ENCODE measurements around the gene AQP10. TPM values are rescaled to one million over a fixed set of nuclear protein-coding genes. Genes with fewer than 3 reads are reported as not detected.
A peak's percentile ranks its signal among the peaks of the same experiment; 100 is the strongest.

The AQP10 gene
- total RNA-seq, 4 donors from 2014 or later: not detected

GRCh38 chr1:154334079-154335024, 13.5 kb downstream of the AQP10 start:
- in situ Hi-C loops (cut with MboI; ENCODE audit: low pct_ligation_motif_present in 1 of 4, low pct_unique_long_range_greater_than_20kb in 1 of 4, low sequenced_read_pairs in 3 of 4) (no loop called here), intact Hi-C loops (cut with DNase I; ENCODE audit: low total_unique reads) (no loop called here)
- whole genome bisulfite sequencing, 2 donors (ENCODE audit: low coverage in 1 of 2): 0 to 65% methylated on average over 2 to 13 of the region's 13 CpGs
- Histone ChIP-seq H3K27ac (peak overlapping the region; percentile 47 to 79 (median 61)), H3K4me1 (peaks cover 4 to 22% (median 20%) of the 10 kb centered on the region in 4 donors), H3K36me3 (peaks cover 0 to 4% (median 0%) of the 10 kb centered on the region in 4 donors), H3K27me3 (peaks cover 7% of the 10 kb centered on the region), H3K9me3 (no peaks in the 10 kb centered on the region), H3K4me3 (no peak overlapping the region)
- no peak for TF ChIP-seq POLR2A (IDR thresholded peaks at IDR 0.05)
- no peak for TF ChIP-seq EP300 (IDR thresholded peaks at IDR 0.05; ENCODE audit: low read depth)
- no peak for TF ChIP-seq POLR2AphosphoS5 (IDR thresholded peaks at IDR 0.05)
- TF ChIP-seq, protein P1, sequence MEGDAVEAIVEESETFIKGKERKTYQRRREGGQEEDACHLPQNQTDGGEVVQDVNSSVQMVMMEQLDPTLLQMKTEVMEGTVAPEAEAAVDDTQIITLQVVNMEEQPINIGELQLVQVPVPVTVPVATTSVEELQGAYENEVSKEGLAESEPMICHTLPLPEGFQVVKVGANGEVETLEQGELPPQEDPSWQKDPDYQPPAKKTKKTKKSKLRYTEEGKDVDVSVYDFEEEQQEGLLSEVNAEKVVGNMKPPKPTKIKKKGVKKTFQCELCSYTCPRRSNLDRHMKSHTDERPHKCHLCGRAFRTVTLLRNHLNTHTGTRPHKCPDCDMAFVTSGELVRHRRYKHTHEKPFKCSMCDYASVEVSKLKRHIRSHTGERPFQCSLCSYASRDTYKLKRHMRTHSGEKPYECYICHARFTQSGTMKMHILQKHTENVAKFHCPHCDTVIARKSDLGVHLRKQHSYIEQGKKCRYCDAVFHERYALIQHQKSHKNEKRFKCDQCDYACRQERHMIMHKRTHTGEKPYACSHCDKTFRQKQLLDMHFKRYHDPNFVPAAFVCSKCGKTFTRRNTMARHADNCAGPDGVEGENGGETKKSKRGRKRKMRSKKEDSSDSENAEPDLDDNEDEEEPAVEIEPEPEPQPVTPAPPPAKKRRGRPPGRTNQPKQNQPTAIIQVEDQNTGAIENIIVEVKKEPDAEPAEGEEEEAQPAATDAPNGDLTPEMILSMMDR (IDR thresholded peaks at IDR 0.05): no peak
- no peak for DNase-seq

DNA sequence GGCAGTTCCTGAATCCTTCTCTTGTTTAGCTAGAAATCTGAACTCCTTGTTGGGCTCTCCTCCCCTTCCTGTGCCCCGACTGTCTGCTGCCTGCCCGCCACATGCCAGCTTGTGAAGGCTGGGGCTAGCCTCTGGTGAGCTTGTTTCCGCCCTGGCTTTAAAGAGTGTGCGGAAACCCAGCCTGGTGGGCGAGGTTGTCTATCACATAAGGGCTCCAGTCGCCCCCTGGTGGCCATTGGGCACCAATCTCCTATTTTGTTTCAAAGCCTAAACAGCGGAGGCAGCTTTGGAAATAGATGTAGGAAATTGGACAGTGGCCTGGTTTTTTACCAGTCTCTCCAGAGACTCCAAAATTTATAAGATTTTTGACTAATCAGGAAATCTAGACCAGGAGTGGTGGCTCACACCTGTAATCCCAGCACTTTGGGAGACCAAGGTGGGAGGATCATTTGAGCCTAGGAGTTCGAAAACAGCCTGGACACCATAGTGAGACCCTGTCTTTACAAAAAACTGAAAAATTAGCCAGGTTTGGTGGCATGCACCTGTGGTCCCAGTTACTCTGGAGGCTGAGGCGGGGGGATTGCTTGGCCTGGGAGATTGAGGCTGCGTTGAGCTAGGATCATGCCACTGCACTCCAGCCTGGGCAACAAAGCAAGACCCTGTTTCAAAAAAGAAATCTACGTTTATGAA, 14.3 kb downstream of the AQP10 start:
- no peaks in the 10 kb centered on the region for H3K9me3 ChIP-seq
- 20 to 33% methylated on average over 2 to 11 of the region's 11 CpGs for WGBS, 2 donors (ENCODE audit: low coverage in 1 of 2)

GRCh38 chr1:154337253-154337894, 16.5 kb downstream of the AQP10 start:
- in situ Hi-C loops (cut with MboI; ENCODE audit: low pct_ligation_motif_present in 1 of 4, low pct_unique_long_range_greater_than_20kb in 1 of 4, low sequenced_read_pairs in 3 of 4) (no loop called here), intact Hi-C loops (cut with DNase I; ENCODE audit: low total_unique reads) (no loop called here)
- DNase-seq: no peak
- Histone ChIP-seq H3K27me3 (no peaks in the 10 kb centered on the region), H3K9me3 (no peaks in the 10 kb centered on the region), H3K27ac (peak overlapping the region; percentile 31 to 49 (median 42)), H3K36me3 (peaks cover 0 to 12% (median 0%) of the 10 kb centered on the region in 4 donors), H3K4me1 (peaks cover 4 to 19% (median 14%) of the 10 kb centered on the region in 4 donors), H3K4me3 (no peak overlapping the region)
- 64 to 79% methylated on average over 3 to 8 of the region's 8 CpGs for WGBS, 2 donors (ENCODE audit: low coverage in 1 of 2)
- TF ChIP-seq POLR2AphosphoS5 (IDR thresholded peaks at IDR 0.05) (no peak), POLR2A (IDR thresholded peaks at IDR 0.05) (no peak), EP300 (IDR thresholded peaks at IDR 0.05; ENCODE audit: low read depth) (no peak)
- TF ChIP-seq, protein P1 (IDR thresholded peaks at IDR 0.05): no peak

More for the DNA sequence above, 14.3 kb downstream of the AQP10 start:
- H3K4me3 ChIP-seq: no peak overlapping the region
- peaks cover 4 to 19% (median 14%) of the 10 kb centered on the region in 4 donors for H3K4me1 ChIP-seq
- H3K27me3 ChIP-seq: no peaks in the 10 kb centered on the region
- peaks cover 0 to 4% (median 0%) of the 10 kb centered on the region in 4 donors for H3K36me3 ChIP-seq
- in situ Hi-C loops (cut with MboI; ENCODE audit: low pct_ligation_motif_present in 1 of 4, low pct_unique_long_range_greater_than_20kb in 1 of 4, low sequenced_read_pairs in 3 of 4): no loop called here
- DNase-seq: peak; percentile 89
- intact Hi-C loops (cut with DNase I; ENCODE audit: low total_unique reads): no loop called here
- TF ChIP-seq, protein P1 (IDR thresholded peaks at IDR 0.05): peak; percentile 79 to 90 (median 89)
- TF ChIP-seq EP300 (IDR thresholded peaks at IDR 0.05; ENCODE audit: low read depth): no peak
- no peak for TF ChIP-seq POLR2A (IDR thresholded peaks at IDR 0.05)
- TF ChIP-seq POLR2AphosphoS5 (IDR thresholded peaks at IDR 0.05): no peak
- peak overlapping the region; percentile 47 to 79 (median 61) for H3K27ac ChIP-seq
